NCI-H1694 (cell line): ENCODE measurements around the gene LHX5.
"Not testable (repeated sequence)": the region's sequence is repeated elsewhere in the genome, so short reads cannot be mapped to it uniquely, and the experiment has no call there.

Experiments
- DNase-seq: peaks from one replicate; lab custom pipeline; 2025; lab: John Stamatoyannopoulos, UW

The LHX5 gene

GRCh38 chr12:113471619-113472171 lies at the start of gene LHX5:
LHX5 (minus strand) TSS chr12:113471871; CDS start chr12:113471498, 373 bp downstream.
- DNase-seq = no peak

GRCh38 chr12:113519464-113520307 lies 48.0 kb upstream of the LHX5 start:
- DNase-seq = no peak

- DNase-seq = no peak
These were observed 43.6 kb upstream of the LHX5 start for GRCh38 chr12:113515082-113515856.

DNA sequence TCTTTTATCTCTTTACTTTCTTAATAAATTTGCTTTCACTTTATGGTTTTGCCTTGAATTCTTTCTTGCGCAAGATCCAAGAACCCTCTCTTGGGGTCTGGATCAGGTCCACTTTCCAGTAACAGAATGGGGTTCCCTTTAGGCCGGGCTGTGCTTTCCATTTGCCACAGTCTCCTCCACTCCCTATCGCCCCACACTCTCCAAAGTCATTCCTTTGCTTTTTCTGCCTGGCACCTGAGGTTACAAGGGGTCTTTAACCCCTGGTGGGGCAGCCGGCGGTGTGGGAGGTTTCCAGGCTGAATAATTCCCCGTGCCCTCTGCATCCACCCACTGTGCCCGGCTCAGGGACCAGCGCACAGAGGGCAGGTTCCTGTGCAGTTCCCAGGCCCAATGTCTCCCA lies 42.9 kb upstream of the LHX5 start:
- DNase-seq = no peak

GRCh38 chr12:113512568-113512967 lies 40.9 kb upstream of the LHX5 start:
- DNase-seq = no peak

- DNase-seq = no peak
These were observed 35.2 kb upstream of the LHX5 start for GRCh38 chr12:113506867-113507266.

DNA sequence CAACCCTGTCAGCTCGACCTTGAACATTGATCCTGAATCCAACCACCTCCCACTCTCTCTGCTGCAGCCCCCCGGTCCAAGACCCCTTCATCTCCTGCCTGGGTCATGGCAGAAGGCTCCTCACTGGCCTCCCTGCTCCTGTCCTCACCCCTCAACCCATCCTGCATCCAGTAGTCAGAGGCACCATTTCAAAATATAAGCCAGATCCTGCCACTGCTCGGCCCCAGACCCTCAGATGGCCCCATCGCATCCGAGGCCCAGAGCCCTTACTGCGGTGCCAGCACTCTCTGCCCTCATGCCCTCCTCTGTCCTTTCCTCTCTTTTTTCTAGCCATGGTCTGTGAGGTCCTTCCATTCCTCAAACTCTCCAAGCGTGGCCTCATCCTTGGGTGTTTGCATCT lies 34.3 kb upstream of the LHX5 start:
- no peak for DNase-seq

DNA sequence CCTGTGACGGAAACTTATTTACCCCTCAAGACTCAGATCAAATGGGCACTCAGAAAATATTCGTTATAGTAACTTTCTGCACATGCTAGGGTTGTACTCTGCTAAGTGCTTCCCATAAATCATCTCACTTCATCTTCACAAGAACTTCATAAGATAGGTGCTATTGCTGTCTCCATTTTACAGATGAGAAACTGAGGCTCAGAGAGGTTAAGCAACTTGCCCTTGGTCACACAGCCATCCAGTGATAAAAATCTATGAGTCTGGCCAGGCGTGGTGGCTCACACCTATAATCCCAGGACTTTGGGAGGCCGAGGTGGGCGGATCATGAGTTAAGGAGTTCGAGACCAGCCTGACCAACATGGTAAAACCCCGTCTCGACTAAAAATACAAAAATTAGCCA lies 33.2 kb upstream of the LHX5 start:
- no peak for DNase-seq

DNA sequence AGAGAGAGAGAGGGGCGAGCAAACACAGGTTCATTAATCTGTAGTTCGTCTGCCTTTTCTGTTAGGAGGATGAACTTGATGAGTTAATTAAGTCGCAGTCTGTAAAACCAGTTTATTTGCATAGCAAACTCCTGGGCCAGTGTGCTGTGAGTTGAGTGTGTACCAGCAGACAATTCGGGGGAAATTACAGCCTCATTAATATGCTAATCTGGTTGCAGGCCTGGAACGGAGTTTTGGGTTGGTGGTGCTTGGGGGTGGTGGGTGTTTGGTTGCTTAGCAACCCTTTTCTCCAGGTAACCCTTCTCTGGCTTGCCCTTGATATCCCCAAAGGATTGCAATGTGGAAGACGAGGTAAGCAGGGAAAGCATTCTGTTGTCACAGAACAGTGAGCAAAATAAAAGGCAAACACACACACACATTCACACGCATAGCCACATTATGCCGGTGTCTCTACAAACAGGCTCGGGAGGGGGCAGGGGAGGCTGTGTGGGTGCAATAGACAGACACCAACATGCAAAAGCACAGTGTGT lies 29.2 kb upstream of the LHX5 start:
- DNase-seq = no peak

DNA sequence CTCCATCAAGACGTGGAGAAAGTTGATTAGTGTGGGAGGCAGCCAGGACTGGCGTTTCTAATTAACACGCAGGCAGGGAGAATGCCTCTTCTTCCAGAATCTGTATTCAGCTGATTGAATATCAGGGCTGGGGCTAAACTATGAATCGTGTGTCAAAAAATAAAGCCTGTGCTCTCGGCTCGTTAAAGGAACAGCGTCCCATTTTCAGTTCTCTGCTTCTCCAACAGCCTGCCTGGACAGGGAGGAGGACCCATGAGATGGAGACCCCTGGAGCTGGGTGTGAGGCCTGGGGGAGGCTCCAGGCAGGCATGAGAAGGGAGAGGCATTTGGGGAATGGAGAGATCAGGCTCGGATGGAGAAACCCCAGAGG lies 28.6 kb upstream of the LHX5 start:
- no peak for DNase-seq

DNA sequence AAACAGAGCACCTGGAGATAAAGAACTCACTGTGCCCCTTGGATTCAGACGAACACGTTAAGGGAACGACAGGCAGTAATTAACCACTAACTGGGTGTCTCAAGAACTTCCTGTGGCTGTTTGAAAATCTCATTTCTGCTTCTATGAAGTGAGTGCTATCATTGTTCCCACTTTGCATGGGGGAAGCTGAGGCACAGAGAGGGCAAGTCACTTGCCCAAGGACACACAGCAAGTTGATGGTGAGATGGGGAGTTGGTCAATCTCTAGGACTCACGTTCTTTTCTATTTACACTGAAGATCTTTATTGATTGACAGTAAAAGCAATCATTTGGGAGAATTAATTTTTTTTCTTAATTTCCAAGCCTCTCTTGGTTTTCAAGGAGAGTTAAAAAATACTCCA lies 26.8 kb upstream of the LHX5 start:
- no peak for DNase-seq

GRCh38 chr12:113497693-113498092 lies 26.0 kb upstream of the LHX5 start:
- DNase-seq = no peak

DNA sequence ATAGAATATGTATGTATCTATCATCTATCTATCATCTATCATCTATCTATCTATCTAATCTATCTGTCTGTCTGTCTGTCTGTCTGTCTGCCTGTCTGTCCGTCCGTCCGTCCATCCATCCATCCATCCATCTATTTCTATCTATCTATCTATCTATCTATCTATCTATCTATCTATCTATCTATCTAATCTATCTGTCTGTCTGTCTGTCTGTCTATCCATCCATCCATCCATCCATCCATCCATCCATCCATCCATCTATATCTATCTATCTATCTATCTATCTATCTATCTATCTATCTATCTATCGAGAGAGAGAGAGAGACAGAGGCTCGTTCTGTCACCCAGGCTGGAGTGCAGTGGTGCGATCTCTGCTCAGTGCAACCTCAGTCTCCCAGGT lies 24.3 kb upstream of the LHX5 start:
- DNase-seq = not testable (repeated sequence)

DNA sequence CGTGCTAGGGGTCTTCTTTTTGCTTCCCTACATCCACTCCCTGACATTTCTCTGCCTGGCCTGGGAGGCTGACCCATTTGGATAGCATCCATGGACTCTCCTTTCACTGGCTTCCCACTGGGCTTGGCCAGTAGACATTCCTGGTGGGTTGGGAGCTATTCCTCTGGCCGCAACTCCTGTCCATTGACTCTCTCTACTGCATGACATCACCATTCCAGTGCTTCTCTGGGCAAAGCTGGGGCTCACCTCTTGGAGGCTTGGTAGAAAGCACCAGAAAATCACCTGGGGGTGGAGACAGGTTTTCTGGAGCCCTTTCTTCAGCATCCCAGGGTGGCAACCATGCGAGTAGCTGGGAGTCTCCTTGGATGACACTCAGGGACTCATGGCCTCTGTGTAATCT lies 16.7 kb upstream of the LHX5 start:
- no peak for DNase-seq

GRCh38 chr12:113486722-113487121 lies 15.1 kb upstream of the LHX5 start:
- DNase-seq = no peak

- DNase-seq = no peak
These were observed 13.7 kb upstream of the LHX5 start for GRCh38 chr12:113485330-113485729.

DNA sequence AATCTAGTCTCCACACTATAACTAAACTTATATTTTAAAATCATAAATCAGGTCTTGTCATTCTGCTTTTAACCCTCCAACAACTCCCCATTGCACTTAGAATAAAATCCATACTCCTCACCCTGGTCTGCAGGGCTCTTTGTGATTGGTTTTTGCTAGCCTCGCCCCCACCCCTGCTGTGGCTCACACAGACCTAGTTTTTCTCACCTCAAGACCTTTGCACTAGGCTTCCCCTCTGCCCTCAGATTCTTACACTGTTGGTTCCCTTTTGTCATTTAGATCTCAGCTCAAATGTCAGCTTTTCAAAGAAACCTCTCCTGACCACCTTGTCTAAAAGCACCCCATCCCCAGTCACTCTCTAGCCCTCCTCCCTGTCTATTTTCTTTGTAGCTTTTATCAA lies 10.7 kb upstream of the LHX5 start:
- DNase-seq = no peak

DNA sequence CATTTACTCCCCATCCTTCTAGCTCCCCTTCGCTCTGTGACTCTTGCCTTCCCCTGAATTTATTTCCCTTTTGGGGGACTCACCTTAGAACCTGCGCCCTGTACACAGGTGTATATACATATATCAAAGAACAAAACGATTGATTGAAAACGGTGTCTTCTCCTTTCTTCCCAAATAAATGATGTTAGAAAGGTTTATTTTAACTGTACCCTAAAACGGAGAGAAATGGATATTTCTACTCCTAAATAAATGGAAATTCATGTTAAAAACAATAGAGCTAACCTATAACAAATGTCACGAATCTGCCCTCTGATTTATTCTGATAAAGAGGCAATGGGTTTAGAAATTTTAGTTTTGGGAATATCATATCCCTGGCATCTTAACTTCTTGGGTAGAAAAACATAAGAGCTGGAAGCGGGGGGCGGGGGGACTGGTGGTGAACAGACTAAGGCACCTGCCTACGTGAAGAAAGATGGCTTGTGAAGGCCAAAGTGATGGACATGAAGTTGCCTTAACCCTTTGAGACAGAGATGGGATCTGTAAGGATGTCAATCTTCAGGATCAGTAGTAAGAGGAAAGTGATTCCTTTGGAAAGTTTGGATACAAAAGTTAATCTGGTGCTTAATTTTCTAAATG lies 8.8 kb upstream of the LHX5 start:
- no peak for DNase-seq

- no peak for DNase-seq
These were observed 8.1 kb upstream of the LHX5 start for GRCh38 chr12:113479590-113480335.

DNA sequence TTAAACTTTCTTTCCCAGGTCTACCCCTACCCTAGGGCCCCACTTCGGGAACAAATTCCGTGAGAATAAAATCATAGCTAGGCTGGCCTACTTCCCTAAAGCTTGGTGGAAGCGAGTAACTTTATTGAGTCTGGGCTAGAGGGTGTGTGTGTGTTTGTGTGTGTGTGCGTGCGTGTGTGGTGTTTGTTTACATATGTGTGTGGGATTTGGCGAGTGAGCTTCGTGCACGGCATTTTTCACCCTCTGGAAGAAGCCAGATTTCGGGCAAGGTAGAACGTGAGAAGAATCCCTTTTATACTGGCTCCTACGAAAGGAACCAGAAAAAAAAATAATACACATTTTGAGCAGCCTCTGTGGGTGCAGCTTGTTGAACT lies 7.5 kb upstream of the LHX5 start:
- no peak for DNase-seq

GRCh38 chr12:113478351-113479011 lies 6.8 kb upstream of the LHX5 start:
- no peak for DNase-seq
